Endothelial cell of hepatic sinusoid (primary cell): ENCODE data around the gene ELF2.
"Not testable (repeated sequence)": the region's sequence is repeated elsewhere in the genome, so short reads cannot be mapped to it uniquely, and the experiment has no call there.

Experiments used
- in situ Hi-C: cut with HindIII; loops from 2 replicates; pipeline ENCODE4 v1.10.0; 2017; ENCODE audit warnings: low sequenced_read_pairs

The ELF2 gene

DNA sequence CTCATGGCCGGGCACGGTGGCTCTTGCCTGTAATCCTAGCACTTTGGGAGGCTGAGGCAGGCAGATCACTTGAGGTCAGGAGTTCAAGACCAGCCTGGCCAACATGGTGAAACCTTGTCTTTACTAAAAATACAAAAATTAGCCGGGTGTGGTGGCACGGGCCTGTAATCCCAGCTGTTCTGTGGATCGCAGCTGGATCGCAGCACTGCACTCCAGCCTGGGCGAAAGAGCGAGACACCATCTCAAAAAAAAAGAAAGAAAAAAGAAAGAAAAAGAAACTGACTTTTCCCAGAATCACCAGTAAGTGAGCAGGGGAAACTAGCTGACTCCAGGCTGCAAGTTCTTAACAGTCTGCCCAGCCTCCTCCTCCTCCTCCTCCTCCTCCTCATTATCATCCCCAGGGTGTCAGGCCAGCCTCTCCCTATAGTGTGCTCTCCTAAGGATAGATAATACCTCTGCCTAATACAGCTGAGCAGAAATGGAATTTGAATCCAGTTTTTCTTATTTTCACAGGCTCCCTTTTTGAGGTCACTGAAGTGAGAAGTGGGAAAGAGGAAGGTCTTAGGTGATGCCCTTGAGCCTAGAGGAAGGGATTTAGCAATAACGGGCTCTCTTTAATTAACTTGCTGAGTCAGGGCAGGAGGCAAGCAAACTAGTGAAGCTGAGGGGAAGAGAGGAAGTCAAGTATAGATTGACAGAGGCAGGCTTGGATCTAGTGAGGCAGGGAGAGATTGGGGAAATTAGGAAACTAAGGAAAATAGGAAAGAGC lies 11.8 kb upstream of the ELF2 start:
- in situ Hi-C loops = no loop called here

DNA sequence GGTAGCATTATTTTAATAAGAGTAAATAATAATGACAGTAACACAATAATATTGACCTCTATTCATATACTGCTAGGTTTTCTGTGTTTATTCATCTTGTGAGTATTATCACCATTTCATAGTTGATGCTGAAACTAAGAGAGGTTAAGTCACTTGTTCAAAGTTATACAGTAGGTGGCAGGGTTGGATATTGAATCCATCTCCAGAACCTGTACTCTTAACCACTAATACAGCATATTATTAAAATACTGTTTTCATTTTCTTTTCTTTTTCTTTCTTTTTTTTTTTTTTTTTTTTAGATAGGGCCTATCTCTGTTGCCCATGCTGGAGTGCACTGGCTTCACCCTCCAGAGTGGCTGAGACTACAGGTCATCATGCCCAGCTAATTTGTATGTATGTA lies 7.1 kb upstream of the ELF2 start:
- in situ Hi-C loops = loop anchor here (5.0 kb wide), 1 partner anchor 42 kb away; no protein-coding TSS in a partner anchor

DNA sequence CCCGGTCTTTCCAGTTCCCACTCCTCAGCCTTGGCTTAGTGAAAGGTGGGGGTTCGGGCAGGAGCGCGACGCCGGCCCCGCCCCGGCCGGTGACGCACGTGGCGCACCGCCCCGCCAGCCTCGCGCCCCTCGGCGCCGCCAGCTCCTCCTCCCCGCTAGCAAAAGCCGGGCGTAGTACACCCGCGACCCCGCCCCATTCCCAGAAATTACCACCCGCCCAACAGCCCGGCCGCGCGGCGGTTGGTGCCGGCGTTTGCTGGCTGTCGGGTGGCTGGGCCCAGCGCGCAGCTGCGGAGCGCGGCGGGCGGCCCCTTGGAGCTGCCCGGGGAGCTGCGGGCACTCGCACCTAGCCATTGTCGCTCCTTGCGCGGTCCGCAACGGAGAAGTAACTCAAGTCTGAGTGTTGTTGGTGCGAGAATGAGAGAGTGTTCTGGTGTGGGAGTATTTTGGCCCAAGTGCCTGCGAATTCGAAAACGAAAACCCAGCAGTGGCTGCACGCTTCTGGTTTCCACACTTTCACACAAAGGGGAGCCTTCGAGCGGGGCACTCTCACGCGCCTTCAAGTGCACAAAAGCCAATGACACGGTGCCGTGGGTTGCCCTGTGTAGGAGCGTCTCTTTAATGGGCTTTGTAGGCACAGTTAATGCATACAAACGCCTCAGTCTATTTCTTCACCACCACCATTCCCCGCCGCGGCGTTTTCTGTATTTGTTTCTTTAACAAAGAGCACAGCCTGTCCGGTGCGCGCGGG lies 1.0 kb upstream of the ELF2 start:
- in situ Hi-C loops = no loop called here

DNA sequence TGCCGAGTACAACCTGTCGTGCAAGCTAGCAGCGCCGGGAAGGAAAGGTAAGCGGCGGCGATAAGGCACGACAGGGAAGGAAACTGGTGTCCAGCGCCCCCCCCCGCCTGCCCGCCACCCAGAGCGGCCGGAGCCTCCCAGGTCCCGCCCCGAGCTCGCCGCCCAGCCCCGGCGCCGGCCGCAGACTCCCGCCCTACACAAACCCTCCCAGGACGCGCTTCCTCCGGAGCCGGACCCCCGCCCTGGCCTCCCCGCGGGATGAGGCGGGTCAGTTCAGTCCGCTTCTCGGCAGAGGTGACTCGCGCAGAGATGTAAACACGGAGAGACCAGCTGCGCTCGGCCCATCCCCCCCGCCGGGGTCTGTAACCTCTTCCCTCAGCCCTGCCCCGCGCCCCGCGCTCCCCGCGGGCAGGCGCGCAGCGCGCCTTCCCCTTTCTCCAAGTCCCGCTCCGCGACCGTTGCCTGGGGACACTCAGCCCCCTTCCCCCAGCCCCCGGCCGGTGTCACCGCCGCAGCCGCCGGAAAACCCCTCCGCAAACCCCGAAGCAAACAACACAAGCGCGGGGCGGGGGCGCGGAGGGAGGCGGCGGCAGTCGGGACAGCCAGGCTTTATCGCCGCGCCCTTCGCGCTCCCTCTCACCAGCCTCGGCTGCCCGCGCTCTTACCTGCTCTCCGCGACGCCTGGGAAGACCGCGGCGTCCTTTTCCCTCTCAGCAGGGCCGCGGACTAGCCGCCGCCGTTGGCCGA lies 543 bp downstream of the ELF2 start:
- in situ Hi-C loops = no loop called here

- in situ Hi-C loops = no loop called here
Measured at GRCh38 chr4:139175646-139176301, 1.2 kb downstream of the ELF2 start.

DNA sequence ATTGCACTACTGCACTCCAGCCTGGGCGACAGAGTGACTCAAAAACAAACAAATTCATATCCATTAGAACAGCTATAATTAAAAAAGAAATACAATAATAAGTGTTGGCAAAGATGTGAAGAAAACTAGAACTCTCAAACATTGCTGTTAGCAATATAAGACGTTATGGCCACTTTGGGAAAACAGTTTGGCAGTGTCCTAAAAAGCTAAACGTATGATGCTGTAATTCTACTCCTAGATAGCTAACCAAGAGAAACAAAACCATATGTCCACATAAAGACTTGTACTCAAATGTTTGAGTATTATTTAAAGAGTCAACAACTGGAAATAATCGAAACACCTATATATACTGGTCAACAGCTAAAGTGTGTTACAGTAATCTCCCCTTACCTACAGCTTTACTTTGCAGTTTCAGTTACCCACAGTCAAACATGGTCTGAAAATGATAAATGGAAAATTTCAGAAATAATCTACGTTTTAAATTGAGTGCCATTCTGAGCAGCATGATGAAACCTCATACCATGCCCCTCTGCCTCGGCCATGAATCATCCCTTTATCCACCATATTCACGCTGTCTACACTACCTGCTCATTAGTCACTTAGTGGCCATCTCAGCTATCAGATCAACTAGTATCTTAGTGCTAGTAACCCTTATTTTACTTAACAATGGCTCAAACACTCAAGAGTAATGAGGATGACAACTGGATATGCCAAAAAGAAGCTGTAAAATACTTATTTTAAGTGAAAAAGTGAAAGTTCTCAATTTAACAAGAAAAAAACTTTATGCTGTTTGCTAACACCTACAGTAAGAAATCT lies 4.9 kb downstream of the ELF2 start:
- in situ Hi-C loops = no loop called here

GRCh38 chr4:139170932-139171331 lies 6.1 kb downstream of the ELF2 start:
- in situ Hi-C loops = no loop called here

DNA sequence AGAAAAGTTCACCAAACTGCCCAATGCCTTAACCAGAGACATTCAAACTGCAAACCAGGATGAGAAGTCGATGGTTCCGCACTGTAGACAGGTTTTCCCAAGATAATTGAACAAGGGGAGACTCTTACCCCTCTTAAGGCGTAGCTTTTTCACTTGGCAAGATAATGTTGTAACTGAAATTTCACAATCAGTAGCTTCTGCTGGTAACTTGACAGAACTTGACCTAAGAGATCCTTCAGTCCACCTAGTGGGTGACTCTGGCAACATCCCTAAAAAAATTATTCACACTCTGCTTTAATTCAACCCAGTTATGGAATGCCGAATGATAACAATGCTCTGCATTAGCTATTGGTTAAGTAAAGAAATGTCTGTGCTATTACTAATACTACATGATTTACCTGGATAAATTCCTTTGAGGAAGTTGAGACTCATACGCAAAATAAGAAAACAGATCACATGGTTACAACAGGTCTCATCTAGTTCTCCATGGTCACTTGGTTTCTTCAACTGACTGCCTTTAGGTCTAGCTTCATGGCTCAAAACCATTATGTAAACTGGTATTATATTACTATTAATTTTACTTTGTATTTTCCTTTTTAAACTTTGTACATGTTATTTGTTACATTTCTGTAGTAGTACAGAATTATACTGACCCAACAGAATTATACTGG lies 9.1 kb downstream of the ELF2 start:
- in situ Hi-C loops = no loop called here

DNA sequence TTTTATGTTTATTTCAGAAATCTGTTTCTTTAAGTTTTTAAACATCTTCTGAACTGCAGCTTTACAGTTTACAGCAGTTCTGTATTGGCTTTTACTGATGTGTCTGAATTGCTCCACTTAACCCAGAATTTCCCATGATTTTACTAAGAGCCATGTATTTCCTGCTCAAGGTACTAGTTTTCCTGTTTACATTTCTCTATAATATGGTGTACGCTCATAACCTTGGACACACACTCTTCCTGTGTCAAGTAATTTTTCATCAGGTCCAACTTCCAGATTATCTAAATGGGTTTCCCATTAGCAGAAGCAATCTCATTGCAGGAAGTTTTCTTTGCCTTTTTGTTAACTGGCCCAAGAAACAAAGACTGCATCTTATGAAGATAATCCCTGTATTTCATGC lies 12.3 kb downstream of the ELF2 start:
- in situ Hi-C loops = no loop called here

- in situ Hi-C loops = no loop called here
Measured at GRCh38 chr4:139163806-139164206, 13.2 kb downstream of the ELF2 start.

DNA sequence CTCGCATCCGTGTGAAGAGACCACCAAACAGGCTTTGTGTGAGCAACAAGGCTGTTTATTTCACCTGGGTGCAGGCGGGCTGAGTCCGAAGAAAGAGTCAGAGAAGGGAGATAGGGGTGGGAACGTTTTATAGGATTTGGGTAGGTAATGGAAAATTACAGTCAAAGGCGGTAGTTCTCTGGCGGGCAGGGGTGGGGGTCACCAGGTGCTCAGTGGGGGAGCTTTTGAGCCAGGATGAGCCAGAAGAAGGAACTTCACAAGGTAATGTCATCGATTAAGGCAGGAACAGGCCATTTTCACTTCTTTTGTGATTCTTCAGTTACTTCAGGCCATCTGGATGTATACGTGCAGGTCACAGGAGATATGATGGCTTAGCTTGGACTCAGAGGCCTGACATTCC lies 19.0 kb downstream of the ELF2 start:
- in situ Hi-C loops = not testable (repeated sequence)

DNA sequence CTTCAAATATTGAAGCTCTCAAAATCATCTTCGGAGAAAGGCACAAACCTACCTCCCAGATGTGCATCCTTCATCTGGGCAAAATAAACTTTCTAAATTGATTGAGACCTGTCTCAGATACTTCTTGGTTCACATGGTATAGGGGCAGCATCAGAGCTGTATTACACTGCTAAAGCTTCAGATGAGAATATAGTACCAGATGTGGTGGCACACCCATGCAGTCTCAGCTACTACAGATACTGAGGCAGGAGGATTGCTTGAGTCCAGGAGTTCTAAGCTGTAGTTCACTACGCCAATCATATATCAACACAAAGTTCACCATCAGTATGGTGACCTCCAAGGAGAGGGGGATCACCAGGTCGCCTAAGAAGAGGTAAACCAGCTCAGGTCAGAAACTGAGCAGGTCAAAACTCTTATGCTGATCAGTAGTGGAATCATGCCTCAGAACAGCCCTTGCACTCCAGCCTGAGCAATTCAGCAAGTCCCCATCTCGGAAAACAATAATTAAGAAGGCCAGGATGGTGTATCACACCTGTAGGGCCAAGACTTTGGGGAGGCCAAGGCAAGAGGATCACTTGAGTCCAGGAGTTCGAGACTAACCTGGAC lies 22.0 kb downstream of the ELF2 start:
- in situ Hi-C loops = no loop called here

DNA sequence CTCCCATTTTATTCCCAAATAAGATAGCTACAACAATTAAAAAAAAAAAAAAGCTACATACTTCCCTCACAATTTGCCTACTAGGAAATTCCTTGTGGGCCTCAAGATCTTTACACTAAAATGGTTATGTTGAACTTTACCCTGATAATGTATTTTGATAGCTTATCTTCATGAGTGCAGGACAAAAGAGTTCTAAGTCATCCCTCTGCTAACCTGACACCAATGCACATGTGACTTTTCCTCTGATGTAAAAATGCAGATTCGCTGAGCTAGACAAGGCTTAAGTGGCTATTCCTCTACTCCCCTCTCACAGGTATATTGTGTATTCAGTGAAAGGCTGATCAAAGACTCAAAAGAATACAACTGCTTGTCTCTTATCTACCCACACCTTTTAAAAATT lies 22.5 kb downstream of the ELF2 start:
- in situ Hi-C loops = no loop called here

GRCh38 chr4:139154134-139154421 lies 22.9 kb downstream of the ELF2 start:
- in situ Hi-C loops = no loop called here

DNA sequence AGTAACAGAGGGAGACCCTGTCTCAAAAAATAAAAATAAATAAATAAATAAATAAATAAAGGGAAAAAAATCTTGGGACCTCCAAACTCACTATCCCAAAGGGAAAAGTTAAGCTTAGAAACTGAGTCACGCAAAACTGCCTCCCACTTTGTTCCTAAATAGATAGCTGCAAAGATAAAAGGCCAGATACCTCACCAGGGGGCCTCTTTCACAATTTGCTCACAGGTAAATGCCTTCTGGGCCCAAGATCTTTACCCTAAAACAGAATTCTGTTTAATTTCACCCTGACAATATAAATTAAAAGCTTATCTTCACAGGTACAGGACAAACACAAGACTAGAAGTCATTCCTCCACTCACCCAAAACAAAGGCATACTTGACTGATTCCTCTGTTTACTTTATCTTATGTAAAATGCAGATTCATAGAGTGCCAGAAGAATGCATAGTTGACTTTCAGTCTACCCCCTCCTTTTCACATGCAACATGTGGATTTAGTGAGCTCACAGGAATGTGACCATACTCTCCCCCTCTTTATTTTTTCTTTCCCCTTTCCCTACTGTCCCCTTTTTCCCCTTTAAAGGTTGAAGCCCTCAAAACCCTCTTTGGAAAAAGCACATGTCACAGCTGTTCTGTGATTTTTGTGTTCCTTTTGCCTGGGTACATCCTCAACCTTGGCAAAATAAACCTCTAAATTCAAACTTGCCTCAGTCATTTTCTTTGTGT lies 23.4 kb downstream of the ELF2 start:
- in situ Hi-C loops = no loop called here

- in situ Hi-C loops = no loop called here
Measured at GRCh38 chr4:139152249-139152648, 24.8 kb downstream of the ELF2 start.

GRCh38 chr4:139146926-139147629 lies 29.9 kb downstream of the ELF2 start:
- in situ Hi-C loops = no loop called here

- in situ Hi-C loops = no loop called here
Measured at GRCh38 chr4:139145552-139145932, 31.5 kb downstream of the ELF2 start.
